ENCODE data around the gene ATP10A.
"Not testable (repeated sequence)": the region's sequence is repeated elsewhere in the genome, so short reads cannot be mapped to it uniquely, and the experiment has no call there.

The ATP10A gene

GRCh38 chr15:25767356-25768151, 95.6 kb downstream of the ATP10A start:
- DNase-seq, result no peak

- no peak for DNase-seq
These were observed 96.7 kb downstream of the ATP10A start for GRCh38 chr15:25766417-25766816.

GRCh38 chr15:25764980-25765735, 98.0 kb downstream of the ATP10A start:
- no peak for DNase-seq

- DNase-seq, result no peak
These were observed 99.2 kb downstream of the ATP10A start for GRCh38 chr15:25763954-25764353.

- DNase-seq, result no peak
These were observed 99.8 kb downstream of the ATP10A start for GRCh38 chr15:25763331-25763751.

- DNase-seq, result no peak
These were observed 101.0 kb downstream of the ATP10A start for GRCh38 chr15:25761971-25762662.

GRCh38 chr15:25759421-25759820, 103.7 kb downstream of the ATP10A start:
- DNase-seq, result no peak

GRCh38 chr15:25758612-25759011, 104.5 kb downstream of the ATP10A start:
- not testable (repeated sequence) for DNase-seq

GRCh38 chr15:25743548-25744275, 119.4 kb downstream of the ATP10A start:
- no peak for DNase-seq

GRCh38 chr15:25742776-25743547, 120.2 kb downstream of the ATP10A start:
- no peak for DNase-seq

- no peak for DNase-seq
These were observed 120.9 kb downstream of the ATP10A start for GRCh38 chr15:25742041-25742730.

GRCh38 chr15:25741256-25741580, 121.9 kb downstream of the ATP10A start:
- DNase-seq, result no peak

GRCh38 chr15:25740383-25741255, 122.5 kb downstream of the ATP10A start:
- DNase-seq, result no peak

- no peak for DNase-seq
These were observed 123.4 kb downstream of the ATP10A start for GRCh38 chr15:25739687-25740121.

- DNase-seq, result no peak
These were observed 124.8 kb downstream of the ATP10A start for GRCh38 chr15:25738171-25738965.

- no peak for DNase-seq
These were observed 125.9 kb downstream of the ATP10A start for GRCh38 chr15:25737218-25737643.

GRCh38 chr15:25736461-25736860, 126.7 kb downstream of the ATP10A start:
- DNase-seq, result no peak

- DNase-seq, result no peak
These were observed 127.4 kb downstream of the ATP10A start for GRCh38 chr15:25735550-25736384.
